ELR (cell line): ENCODE results near the gene FCAR.
"Not testable (repeated sequence)": the region's sequence is repeated elsewhere in the genome, so short reads cannot be mapped to it uniquely, and the experiment has no call there.

Experiments
- DNase-seq: peaks from one replicate; pipeline ENCODE4 v3.0.0-alpha.2; 2015; ENCODE audit warnings: low read depth

The FCAR gene

DNA sequence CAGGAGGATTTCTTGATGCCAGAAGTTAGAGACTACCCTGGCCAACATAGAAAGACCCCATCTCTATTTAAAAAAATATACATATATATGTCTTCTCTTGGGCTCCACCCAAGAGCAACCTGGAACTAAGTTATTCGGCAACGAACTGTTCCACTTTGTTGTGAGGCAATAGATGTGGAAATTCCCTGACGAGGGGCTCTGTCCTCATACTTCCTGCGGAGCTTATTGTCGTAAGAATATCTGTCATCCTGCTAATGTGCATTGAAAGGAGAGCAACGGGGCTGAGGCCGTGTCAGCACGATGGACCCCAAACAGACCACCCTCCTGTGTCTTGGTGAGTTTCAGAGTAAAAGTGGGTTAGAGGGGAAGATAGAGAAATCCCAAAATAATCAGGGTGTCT is at the start of gene FCAR:
TSS of gene FCAR (plus strand) at position 246 of the 400 bp plus-strand sequence. CDS start at position 301, 55 bp downstream.
- DNase-seq, result no peak

- not testable (repeated sequence) for DNase-seq
These were observed 49.6 kb upstream of the FCAR start for GRCh38 chr19:54824416-54824815.

DNA sequence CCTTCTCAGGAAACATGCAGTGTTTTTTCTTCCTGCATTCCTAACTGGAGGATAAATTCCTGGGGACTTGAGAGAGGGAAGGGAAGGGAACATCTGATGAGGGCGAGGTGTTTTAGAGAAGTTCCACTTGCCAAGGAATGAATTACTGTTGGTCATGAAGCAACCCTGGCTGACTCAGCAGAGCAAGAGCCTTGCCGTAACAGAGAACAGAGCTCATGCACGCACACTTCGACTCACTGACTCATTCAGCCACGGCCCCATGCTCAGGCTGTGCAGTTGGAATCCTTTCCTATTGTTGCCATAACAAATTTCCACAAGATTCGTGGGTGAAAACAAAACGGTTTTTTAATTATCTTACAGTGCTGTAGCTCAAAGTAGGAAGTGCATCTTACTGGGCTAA is 48.7 kb upstream of the FCAR start:
- not testable (repeated sequence) for DNase-seq

- not testable (repeated sequence) for DNase-seq
These were observed 46.0 kb upstream of the FCAR start for GRCh38 chr19:54828064-54828463.

DNA sequence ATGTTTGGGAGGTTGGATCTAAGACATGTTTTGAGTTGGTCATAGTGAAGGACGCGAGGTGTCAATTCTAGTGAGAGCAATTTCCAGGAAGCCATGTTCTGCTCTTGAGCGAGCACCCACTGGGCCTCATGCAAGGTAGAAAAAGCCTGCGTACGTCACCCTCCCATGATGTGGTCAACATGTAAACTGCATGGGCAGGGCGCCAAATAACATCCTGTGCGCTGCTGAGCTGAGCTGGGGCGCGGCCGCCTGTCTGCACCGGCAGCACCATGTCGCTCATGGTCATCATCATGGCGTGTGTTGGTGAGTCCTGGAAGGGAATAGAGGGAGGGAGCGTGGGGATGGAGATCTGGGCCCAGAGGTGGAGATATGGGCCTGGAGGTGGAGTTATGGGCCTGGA is 41.5 kb upstream of the FCAR start, which contains the start of gene KIR2DS4:
TSS of gene KIR2DS4 (plus strand) at position 181 of the 400 bp plus-strand sequence.
- DNase-seq, result not testable (repeated sequence)

DNA sequence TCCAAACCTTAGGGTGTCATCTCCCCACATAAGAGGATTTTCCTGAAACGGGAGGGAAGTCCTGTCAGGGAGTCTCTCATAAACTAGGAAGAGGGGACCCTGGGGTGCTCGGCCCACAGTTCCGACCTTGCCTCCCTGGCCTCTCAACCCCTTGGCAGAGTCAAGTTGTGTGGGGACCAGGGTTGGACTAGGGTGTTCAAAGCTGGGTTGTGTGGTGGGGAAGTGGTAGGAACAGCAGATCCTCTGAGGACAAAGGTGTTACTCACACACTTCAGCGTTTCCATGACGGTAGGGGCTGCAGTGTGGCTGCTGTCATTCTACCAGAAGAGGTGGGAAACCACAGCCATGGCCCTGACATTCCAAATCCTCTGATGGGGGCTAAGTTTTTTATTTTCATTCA is 38.9 kb upstream of the FCAR start:
- DNase-seq, result not testable (repeated sequence)

GRCh38 chr19:54837522-54837921 is 36.5 kb upstream of the FCAR start:
- not testable (repeated sequence) for DNase-seq

DNA sequence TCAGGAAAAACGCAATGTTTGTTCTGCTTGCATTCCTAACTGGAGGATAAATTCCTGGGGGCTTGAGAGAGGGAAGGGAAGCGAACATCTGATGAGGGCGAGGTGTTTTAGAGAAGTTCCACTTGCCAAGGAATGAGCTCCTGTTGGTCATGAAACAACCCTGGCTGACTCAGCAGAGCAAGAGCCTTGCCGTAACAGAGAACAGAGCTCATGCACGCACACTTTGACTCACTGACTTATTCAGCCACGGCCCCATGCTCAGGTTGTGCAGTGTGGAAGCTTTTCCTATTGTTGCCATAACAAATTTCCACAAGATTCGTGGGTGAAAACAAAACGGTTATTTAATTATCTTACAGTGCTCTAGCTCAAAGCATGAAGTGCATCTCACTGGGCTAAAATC is 30.9 kb upstream of the FCAR start:
- DNase-seq, result not testable (repeated sequence)

GRCh38 chr19:54850061-54850640 is 23.9 kb upstream of the FCAR start, which contains the start of gene KIR3DL2:
Gene KIR3DL2, plus strand, starts transcription at chr19:54850443. Its CDS starts 33 bp downstream, at chr19:54850476.
- not testable (repeated sequence) for DNase-seq

- DNase-seq, result no peak
These were observed 23.1 kb upstream of the FCAR start for GRCh38 chr19:54850930-54851329.

GRCh38 chr19:54851353-54851752 is 22.7 kb upstream of the FCAR start:
- no peak for DNase-seq

- not testable (repeated sequence) for DNase-seq
These were observed 18.8 kb upstream of the FCAR start for GRCh38 chr19:54855241-54855640.

DNA sequence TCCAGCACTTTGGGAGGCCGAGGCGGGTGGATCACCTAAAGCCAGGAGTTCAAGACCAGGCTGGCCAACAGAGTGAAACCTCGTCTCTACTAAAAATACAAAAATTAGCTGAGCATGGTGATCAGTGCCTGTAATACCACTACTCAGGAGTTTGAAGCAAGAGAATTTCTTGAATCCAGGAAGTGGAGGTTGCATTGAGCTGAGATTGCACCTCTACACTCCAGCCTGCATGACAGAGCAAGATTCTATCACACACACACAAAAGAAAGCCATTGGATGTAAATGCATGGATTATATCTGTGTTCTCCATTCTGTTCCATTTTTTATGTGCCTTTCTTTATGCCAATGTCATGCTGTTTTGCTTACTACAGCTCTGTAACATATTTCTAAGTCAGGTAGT is 15.6 kb upstream of the FCAR start:
- DNase-seq, result not testable (repeated sequence)

- DNase-seq, result not testable (repeated sequence)
These were observed 14.6 kb upstream of the FCAR start for GRCh38 chr19:54859421-54859820.

DNA sequence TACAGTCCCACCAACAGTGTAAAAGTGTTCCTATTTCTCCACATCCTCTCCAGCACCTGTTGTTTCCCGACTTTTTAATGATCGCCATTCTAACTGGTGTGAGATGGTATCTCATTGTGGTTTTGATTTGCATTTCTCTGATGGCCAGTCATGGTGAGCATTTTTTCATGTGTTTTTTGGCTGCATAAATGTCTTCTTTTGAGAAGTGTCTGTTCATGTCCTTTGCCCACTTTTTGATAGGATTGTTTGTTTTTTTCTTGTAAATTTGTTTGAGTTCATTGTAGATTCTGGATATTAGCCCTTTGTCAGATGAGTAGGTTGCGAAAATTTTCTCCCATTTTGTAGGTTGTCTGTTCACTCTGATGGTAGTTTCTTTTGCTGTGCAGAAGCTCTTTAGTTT is 10.6 kb upstream of the FCAR start:
- DNase-seq, result not testable (repeated sequence)

GRCh38 chr19:54871696-54872095 is 2.3 kb upstream of the FCAR start:
- no peak for DNase-seq

GRCh38 chr19:54875506-54875905 is 1.5 kb downstream of the FCAR start:
- DNase-seq, result no peak

GRCh38 chr19:54877471-54877870 is 3.4 kb downstream of the FCAR start:
- DNase-seq, result no peak

DNA sequence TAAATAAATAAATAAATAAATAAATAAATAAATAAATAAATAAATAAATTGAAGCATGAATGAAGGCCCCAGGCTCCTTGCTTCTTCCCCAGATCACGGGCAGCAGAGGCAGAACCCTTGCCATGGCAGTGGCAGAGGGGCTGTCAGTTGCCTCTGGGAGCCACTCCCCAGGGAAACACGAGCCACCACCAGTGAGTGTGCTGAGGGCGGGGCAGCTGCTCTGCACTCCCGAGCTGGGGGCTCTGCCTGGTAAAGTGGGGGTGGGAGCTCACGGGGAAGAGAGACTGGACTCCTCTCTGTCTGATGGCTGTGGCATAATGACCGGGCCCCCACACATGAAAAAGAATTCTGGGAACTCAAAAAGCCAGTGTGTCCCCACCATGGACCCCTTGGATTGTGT is 7.8 kb downstream of the FCAR start:
- DNase-seq, result no peak

- DNase-seq, result no peak
These were observed 8.7 kb downstream of the FCAR start for GRCh38 chr19:54882758-54883157.

DNA sequence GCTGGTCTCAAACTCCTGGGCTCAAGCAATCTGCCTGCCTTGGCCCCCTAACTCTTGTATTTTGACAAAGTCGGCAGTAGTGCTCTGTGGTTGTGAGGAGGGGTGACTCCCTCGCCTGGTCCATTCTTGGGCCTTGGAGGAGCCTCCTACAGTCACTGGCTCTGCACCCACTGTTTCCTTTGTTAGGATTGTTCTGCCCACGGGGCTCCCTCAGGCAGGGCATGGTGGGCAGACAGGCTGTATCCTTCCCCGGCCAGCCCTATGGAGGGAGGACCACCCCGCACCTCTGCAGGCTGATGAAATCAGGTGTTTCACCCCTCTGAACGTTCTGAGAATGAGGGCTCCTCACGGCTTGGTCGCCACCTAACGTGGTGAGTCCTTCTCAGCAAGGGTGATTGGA is 9.2 kb downstream of the FCAR start:
- DNase-seq, result no peak

- DNase-seq, result no peak
These were observed 14.2 kb downstream of the FCAR start for GRCh38 chr19:54888239-54888638.

DNA sequence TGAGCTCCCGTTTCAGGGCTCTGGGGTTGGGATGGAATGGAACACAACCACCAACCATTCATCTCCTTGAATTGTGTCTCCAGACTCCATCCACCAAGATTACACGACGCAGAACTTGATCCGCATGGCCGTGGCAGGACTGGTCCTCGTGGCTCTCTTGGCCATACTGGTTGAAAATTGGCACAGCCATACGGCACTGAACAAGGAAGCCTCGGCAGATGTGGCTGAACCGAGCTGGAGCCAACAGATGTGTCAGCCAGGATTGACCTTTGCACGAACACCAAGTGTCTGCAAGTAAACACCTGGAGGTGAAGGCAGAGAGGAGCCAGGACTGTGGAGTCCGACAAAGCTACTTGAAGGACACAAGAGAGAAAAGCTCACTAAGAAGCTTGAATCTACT is 15.5 kb downstream of the FCAR start:
- DNase-seq, result no peak

DNA sequence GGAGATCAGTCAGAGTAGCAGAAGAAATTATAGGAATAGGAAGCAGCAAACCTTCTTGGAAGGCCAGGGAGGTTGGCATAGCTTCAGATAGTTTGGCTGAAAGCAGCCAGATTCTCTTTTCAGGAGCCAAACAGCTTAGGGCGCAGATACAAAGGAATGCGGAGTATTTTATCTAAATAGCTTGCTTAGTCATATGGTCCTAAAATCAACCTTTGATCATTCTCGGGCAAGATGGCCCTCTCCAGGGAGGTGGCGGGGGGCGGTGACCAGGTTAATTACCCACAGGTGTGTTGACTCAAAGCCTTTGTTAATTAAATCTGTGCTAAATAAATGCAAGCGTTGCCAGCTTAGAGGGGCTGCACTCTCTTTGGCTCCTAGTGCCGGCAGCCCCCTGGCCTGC is 19.4 kb downstream of the FCAR start:
- no peak for DNase-seq
